HG03135 (cell line): ENCODE results near the gene MAP4K5.

ENCODE experiments used
- ATAC-seq: cut with Tn5 transposase; IDR thresholded peaks from one replicate; pipeline ENCODE4 v1.9.1; 2021; ENCODE audit warnings: mild to moderate bottlenecking, moderate library complexity; ENCODE audit not compliant: unreplicated experiment

Gene MAP4K5

GRCh38 chr14:50403419-50403818 lies 128.9 kb downstream of the MAP4K5 start:
- no peak for ATAC-seq

GRCh38 chr14:50402965-50403364 lies 129.4 kb downstream of the MAP4K5 start:
- ATAC-seq: no peak

- ATAC-seq: no peak
Observed at GRCh38 chr14:50400461-50400860, 131.9 kb downstream of the MAP4K5 start.

- ATAC-seq: no peak
Observed at GRCh38 chr14:50399251-50400032, 132.9 kb downstream of the MAP4K5 start.

GRCh38 chr14:50398189-50398580 lies 134.2 kb downstream of the MAP4K5 start:
- no peak for ATAC-seq

GRCh38 chr14:50397390-50398188 lies 134.8 kb downstream of the MAP4K5 start:
- no peak for ATAC-seq

- ATAC-seq: peak; percentile 51
Observed at GRCh38 chr14:50396631-50397389, 135.6 kb downstream of the MAP4K5 start, which contains the start of gene CDKL1. TSS of gene CDKL1 (minus strand) at chr14:50396881. CDS start at chr14:50395868, 1,013 bp downstream.

GRCh38 chr14:50395448-50395847 lies 136.9 kb downstream of the MAP4K5 start:
- no peak for ATAC-seq

GRCh38 chr14:50394713-50395112 lies 137.7 kb downstream of the MAP4K5 start:
- ATAC-seq: no peak

GRCh38 chr14:50389668-50390441 lies 142.5 kb downstream of the MAP4K5 start:
- ATAC-seq: no peak

- ATAC-seq: no peak
Observed at GRCh38 chr14:50388256-50388931, 144.0 kb downstream of the MAP4K5 start.

- ATAC-seq: no peak
Observed at GRCh38 chr14:50387548-50387947, 144.8 kb downstream of the MAP4K5 start.

GRCh38 chr14:50383618-50384225 lies 148.6 kb downstream of the MAP4K5 start:
- no peak for ATAC-seq

GRCh38 chr14:50381823-50382287 lies 150.5 kb downstream of the MAP4K5 start:
- no peak for ATAC-seq

- ATAC-seq: no peak
Observed at GRCh38 chr14:50381008-50381407, 151.4 kb downstream of the MAP4K5 start.

GRCh38 chr14:50380455-50380854 lies 151.9 kb downstream of the MAP4K5 start:
- no peak for ATAC-seq

GRCh38 chr14:50379563-50379962 lies 152.8 kb downstream of the MAP4K5 start:
- no peak for ATAC-seq

GRCh38 chr14:50377550-50378085 lies 154.8 kb downstream of the MAP4K5 start:
- ATAC-seq: no peak

GRCh38 chr14:50375760-50376159 lies 156.6 kb downstream of the MAP4K5 start:
- no peak for ATAC-seq
